ENCODE data around the gene POLA2.

DNA sequence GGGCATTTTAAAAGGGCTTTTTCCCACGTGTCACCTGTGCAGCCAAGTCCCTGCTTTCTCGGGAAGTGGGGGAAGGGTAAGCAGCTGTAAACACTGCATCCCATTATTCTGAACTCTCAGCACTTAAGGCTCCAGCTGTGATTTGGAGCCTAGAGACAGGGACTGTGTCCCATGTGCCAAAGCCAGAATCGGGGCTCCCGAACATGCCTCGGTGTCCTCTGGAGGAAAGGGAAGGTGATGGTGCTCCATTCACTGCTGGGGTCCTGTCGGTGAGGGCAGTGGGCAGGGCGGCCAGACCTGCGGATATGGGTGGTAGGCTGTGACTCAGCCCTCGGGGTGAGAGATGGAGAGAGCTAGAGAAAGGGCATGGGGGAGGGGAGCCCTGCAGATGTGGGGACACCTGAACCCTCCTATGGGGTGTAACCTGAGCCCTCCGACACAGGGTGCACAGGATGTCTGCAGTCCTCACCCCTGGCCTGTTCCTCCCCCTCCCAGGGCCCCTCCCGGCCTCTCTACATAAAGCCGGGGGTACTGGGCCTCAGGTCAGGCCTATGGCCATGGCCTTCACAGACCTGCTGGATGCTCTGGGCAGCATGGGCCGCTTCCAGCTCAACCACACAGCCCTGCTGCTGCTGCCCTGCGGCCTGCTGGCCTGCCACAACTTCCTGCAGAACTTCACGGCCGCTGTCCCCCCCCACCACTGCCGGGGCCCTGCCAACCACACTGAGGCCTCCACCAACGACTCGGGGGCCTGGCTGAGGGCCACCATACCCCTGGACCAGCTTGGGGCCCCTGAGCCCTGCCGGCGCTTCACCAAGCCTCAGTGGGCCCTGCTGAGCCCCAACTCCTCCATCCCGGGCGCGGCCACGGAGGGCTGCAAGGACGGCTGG lies 48.2 kb upstream of the POLA2 start:
- no peak for TF ChIP-seq HDGF (IDR thresholded peaks at IDR 0.05; ENCODE audit: borderline replicate concordance)
- no peak for TF ChIP-seq BHLHE40 (IDR thresholded peaks at IDR 0.05; ENCODE audit: borderline replicate concordance)
- no peak for TF ChIP-seq ARNT (IDR thresholded peaks at IDR 0.05)
- TF ChIP-seq FOXM1 (IDR thresholded peaks at IDR 0.05; ENCODE audit: borderline replicate concordance), result no peak
- TF ChIP-seq FOXA1 (IDR thresholded peaks at IDR 0.05), result no peak
- TF ChIP-seq SP1 (IDR thresholded peaks at IDR 0.05), result no peak
